ENCODE data around the gene TBCA.

DNA sequence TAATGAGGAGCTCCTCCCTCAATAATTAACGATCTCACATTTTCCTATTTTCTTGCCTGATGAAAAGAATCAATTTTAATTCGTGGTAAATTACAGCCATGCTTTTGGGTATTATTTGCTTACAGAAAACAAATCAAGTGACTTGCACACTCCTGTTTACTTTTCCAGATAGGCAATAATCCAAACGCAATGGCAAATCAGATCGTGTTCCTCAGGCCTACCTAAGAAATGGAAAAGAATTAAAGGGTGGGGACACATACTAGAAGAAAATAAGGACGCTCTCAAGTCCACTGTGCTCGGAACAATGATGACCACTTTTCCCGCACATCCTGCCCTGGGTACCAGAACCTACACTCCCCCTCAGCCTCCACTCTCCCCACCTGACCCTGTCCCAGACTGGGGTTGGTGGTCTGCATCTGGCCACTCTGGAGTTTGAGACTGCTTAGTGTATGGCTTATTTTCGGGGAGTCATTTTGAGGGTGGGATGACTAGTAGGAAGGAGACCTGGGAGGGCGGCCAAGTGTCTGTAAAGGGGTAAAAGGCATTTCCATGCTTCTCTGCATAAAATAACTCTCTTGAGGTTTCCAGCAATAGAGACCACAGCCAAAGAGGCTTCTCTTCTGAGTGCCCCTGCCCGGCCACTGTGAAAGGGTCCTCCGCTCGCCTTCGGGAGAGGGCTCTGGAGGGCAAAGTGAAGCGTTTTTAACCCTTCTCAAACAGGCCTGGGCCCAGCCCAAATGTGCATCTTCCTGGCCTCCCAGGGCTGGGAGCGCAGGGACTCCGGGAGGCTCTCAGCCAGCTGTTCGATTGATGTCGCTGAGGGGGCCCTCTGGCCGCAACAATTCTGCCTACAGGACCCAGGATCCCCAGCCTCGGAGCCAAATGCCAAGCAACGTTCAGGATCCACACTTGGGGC, 133.1 kb downstream of the TBCA start:
- TF ChIP-seq, protein P1, sequence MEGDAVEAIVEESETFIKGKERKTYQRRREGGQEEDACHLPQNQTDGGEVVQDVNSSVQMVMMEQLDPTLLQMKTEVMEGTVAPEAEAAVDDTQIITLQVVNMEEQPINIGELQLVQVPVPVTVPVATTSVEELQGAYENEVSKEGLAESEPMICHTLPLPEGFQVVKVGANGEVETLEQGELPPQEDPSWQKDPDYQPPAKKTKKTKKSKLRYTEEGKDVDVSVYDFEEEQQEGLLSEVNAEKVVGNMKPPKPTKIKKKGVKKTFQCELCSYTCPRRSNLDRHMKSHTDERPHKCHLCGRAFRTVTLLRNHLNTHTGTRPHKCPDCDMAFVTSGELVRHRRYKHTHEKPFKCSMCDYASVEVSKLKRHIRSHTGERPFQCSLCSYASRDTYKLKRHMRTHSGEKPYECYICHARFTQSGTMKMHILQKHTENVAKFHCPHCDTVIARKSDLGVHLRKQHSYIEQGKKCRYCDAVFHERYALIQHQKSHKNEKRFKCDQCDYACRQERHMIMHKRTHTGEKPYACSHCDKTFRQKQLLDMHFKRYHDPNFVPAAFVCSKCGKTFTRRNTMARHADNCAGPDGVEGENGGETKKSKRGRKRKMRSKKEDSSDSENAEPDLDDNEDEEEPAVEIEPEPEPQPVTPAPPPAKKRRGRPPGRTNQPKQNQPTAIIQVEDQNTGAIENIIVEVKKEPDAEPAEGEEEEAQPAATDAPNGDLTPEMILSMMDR (conservative IDR thresholded peaks at IDR 0.05; ENCODE audit: low read length), result no peak
- TF ChIP-seq EZH2phosphoT487 (IDR thresholded peaks at IDR 0.05; ENCODE audit: borderline replicate concordance, low read depth, low read length), result no peak
